ENCODE data around the gene THSD7A. TPM values are rescaled to one million over a fixed set of nuclear protein-coding genes. Genes with fewer than 3 reads are reported as not detected.
A peak's percentile ranks its signal among the peaks of the same experiment; 100 is the strongest.

The THSD7A gene
- total and polyA plus RNA-seq, 2 of the 4 experiments (the other 2 are of a cell fraction): 0.02 to 0.18 TPM

- Histone ChIP-seq H3K27me3 (ENCODE audit: control insufficient read depth, insufficient read depth, low read length) (no peaks in the 10 kb centered on the region), H4K20me1 (ENCODE audit: insufficient read depth, low read length) (no peaks in the 10 kb centered on the region), H4K8ac (ENCODE audit: low read depth in 2 of 2, low read length in 2 of 2) (no peak overlapping the region), H3K9me1 (ENCODE audit: insufficient read depth, low read length) (no peaks in the 10 kb centered on the region), H2BK20ac (ENCODE audit: low read depth, low read length) (no peak overlapping the region), H2AFZ (replicated peaks; ENCODE audit: low read length, poor library complexity) (no peak overlapping the region), H3K9ac (ENCODE audit: low read depth, low read length) (no peak overlapping the region), H3K18ac (ENCODE audit: low read depth, low read length) (no peak overlapping the region), H3K4me1 (ENCODE audit: control insufficient read depth, insufficient read depth, low read length) (no peaks in the 10 kb centered on the region), H4K91ac (ENCODE audit: insufficient read depth, low read depth, low read length) (no peak overlapping the region), H3K4me2 (ENCODE audit: low read depth, low read length) (no peak overlapping the region), H3K4me3 (ENCODE audit: insufficient read depth, low read depth, low read length) (no peak overlapping the region), H3K79me1 (ENCODE audit: low read depth in 1 of 2, low read length in 2 of 2) (no peaks in the 10 kb centered on the region), H3K14ac (replicated peaks; ENCODE audit: low read depth, low read length) (no peak overlapping the region), H2BK120ac (ENCODE audit: low read depth, low read length) (no peak overlapping the region), H2BK5ac (ENCODE audit: low read depth, low read length, poor library complexity, severe bottlenecking) (no peak overlapping the region), H3K23ac (ENCODE audit: low read depth, low read length) (no peak overlapping the region), H2AK5ac (ENCODE audit: low read depth, low read length) (no peak overlapping the region), H2BK15ac (ENCODE audit: low read depth, low read length) (no peak overlapping the region), H3K9me3 (ENCODE audit: control insufficient read depth, insufficient read depth, low read length) (no peaks in the 10 kb centered on the region), H2AK9ac (replicated peaks; ENCODE audit: low read depth, low read length, poor library complexity) (no peak overlapping the region), H3K36me3 (ENCODE audit: control insufficient read depth, insufficient read depth, low read length) (no peaks in the 10 kb centered on the region), H4K5ac (ENCODE audit: low read depth, low read length) (no peak overlapping the region), H3K27ac (ENCODE audit: insufficient read depth, low read length) (no peak overlapping the region), H3K4ac (ENCODE audit: low read depth, low read length) (no peak overlapping the region), H3K56ac (ENCODE audit: extremely low read depth, insufficient read depth, low read length) (no peak overlapping the region)
- intact Hi-C loops (cut with micrococcal nuclease) (no loop called here), in situ Hi-C loops (cut with MboI; ENCODE audit: low sequenced_read_pairs) (no loop called here), dilution Hi-C loops (cut with HindIII; ENCODE audit: low sequenced_read_pairs, unreplicated experiment) (no loop called here)
- BruUV-seq (replicated peaks): no TSS peak
- ATAC-seq (ENCODE audit: low read depth) (no peak), DNase-seq (peak; percentile 9)
- ChIA-PET CTCF (no interaction called here), POLR2A (ENCODE audit: unreplicated experiment) (no interaction called here)
- WGBS, 2 experiments (ENCODE audit: extremely low coverage in 2 of 2, insufficient read length in 1 of 2): 20% methylated on average over 1 of the region's 6 CpGs; no CpG with 5 or more reads in 1 of the 2 experiments
- TF ChIP-seq RAD21 (IDR thresholded peaks at IDR 0.05; ENCODE audit: low read length) (no peak), RFX5 (IDR thresholded peaks at IDR 0.05; ENCODE audit: low read depth, low read length) (no peak), NFE2L2 (IDR thresholded peaks at IDR 0.05; ENCODE audit: low read depth, low read length) (no peak), MAFK (IDR thresholded peaks at IDR 0.05; ENCODE audit: low read depth, low read length) (no peak), MXI1 (IDR thresholded peaks at IDR 0.05; ENCODE audit: borderline replicate concordance, low read depth, low read length) (no peak), CEBPB (IDR thresholded peaks at IDR 0.05; ENCODE audit: low read depth, low read length) (no peak), MAZ (IDR thresholded peaks at IDR 0.05; ENCODE audit: borderline replicate concordance, low read depth, low read length) (no peak), FOS (IDR thresholded peaks at IDR 0.05; ENCODE audit: low read depth, low read length) (no peak), RCOR1 (IDR thresholded peaks at IDR 0.05; ENCODE audit: insufficient replicate concordance, low read length) (no peak), CHD1 (IDR thresholded peaks at IDR 0.05; ENCODE audit: low read depth, low read length) (no peak)
- TF ChIP-seq, protein P1, sequence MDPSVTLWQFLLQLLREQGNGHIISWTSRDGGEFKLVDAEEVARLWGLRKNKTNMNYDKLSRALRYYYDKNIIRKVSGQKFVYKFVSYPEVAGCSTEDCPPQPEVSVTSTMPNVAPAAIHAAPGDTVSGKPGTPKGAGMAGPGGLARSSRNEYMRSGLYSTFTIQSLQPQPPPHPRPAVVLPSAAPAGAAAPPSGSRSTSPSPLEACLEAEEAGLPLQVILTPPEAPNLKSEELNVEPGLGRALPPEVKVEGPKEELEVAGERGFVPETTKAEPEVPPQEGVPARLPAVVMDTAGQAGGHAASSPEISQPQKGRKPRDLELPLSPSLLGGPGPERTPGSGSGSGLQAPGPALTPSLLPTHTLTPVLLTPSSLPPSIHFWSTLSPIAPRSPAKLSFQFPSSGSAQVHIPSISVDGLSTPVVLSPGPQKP (IDR thresholded peaks at IDR 0.05; ENCODE audit: borderline replicate concordance, low read depth, low read length): no peak
- TF ChIP-seq, protein P2, sequence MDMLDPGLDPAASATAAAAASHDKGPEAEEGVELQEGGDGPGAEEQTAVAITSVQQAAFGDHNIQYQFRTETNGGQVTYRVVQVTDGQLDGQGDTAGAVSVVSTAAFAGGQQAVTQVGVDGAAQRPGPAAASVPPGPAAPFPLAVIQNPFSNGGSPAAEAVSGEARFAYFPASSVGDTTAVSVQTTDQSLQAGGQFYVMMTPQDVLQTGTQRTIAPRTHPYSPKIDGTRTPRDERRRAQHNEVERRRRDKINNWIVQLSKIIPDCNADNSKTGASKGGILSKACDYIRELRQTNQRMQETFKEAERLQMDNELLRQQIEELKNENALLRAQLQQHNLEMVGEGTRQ (IDR thresholded peaks at IDR 0.05; ENCODE audit: low read depth, low read length): no peak
These were observed 105.2 kb downstream of the THSD7A start for GRCh38 chr7:11726794-11727155.

Measured in IMR-90 (cell line).